CD14-positive monocyte (primary cell): ENCODE measurements around the gene COX15. TPM values are rescaled to one million over a fixed set of nuclear protein-coding genes. Genes with fewer than 3 reads are reported as not detected.

Source experiments
- DNase-seq, 3 donors: peaks; one replicate each; pipeline ENCODE4 v3.0.0-alpha.2; 2011 to 2022
- H2AFZ ChIP-seq: 2 replicates; pipeline ENCODE4 v1.6.0; 2012; ENCODE audit warnings: mild to moderate bottlenecking, low read depth, low read length, inconsistent platforms; ENCODE audit not compliant: insufficient read depth, poor library complexity, severe bottlenecking
- H3K27ac ChIP-seq, 2 donors: 1 replicate in 1 of 2; 2 replicates in 1 of 2; pipeline ENCODE4 v1.5.1; 2012 to 2013; ENCODE audit warnings: low read length in 2 of 2, control low read depth in 1 of 2, inconsistent platforms in 1 of 2, low read depth in 1 of 2, mild to moderate bottlenecking in 1 of 2
- H3K27me3 ChIP-seq, 2 donors: one replicate each; pipeline versions ENCODE4 v1.6.0 to v1.6.1; 2011 to 2013; ENCODE audit warnings: low read length in 2 of 2; ENCODE audit not compliant: control insufficient read depth in 2 of 2, insufficient read depth in 2 of 2
- H3K36me3 ChIP-seq, 2 donors: replicated peaks in 1 of 2; 1 replicate in 1 of 2; 2 replicates in 1 of 2; pipeline versions ENCODE4 v1.5.1 to v1.6.1; 2012 to 2013; ENCODE audit warnings: low read length in 2 of 2, control low read depth in 1 of 2, inconsistent platforms in 1 of 2, mild to moderate bottlenecking in 1 of 2; ENCODE audit not compliant: insufficient read depth in 2 of 2, control insufficient read depth in 1 of 2
- H3K4me1 ChIP-seq, 2 donors: 1 replicate in 1 of 2; 2 replicates in 1 of 2; pipeline versions ENCODE4 v1.5.1 to v1.6.1; 2012 to 2013; ENCODE audit warnings: low read length in 2 of 2, control low read depth in 1 of 2, inconsistent platforms in 1 of 2, mild to moderate bottlenecking in 1 of 2, moderate library complexity in 1 of 2; ENCODE audit not compliant: insufficient read depth in 2 of 2, control insufficient read depth in 1 of 2
- H3K4me2 ChIP-seq: replicated peaks from 2 replicates; pipeline ENCODE3; 2012; ENCODE audit warnings: low read length, moderate library complexity, mild to moderate bottlenecking; ENCODE audit not compliant: poor library complexity, severe bottlenecking; ENCODE audit errors: extremely low read depth
- H3K4me3 ChIP-seq, 3 experiments: fragments of 200-600 bp in 1 of 3; sonication (generic) in 1 of 3; replicated peaks in 1 of 3; 1 replicate in 2 of 3; 2 replicates in 1 of 3; pipeline ENCODE4 v1.5.1; 2011 to 2013; ENCODE audit warnings: low read length in 3 of 3, mild to moderate bottlenecking in 3 of 3, control low read depth in 2 of 3, low read depth in 2 of 3, inconsistent platforms in 1 of 3, moderate library complexity in 1 of 3
- H3K79me2 ChIP-seq: 2 replicates; pipeline ENCODE4 v1.6.0; 2012; ENCODE audit warnings: mild to moderate bottlenecking, control low read depth, inconsistent platforms, low read length, moderate library complexity; ENCODE audit not compliant: insufficient read depth
- H3K9ac ChIP-seq: 2 replicates; pipeline ENCODE4 v1.6.0; 2017; ENCODE audit warnings: low read length, mild to moderate bottlenecking; ENCODE audit not compliant: insufficient read depth, poor library complexity, severe bottlenecking
- H3K9me3 ChIP-seq, 2 donors: replicated peaks in 1 of 2; 1 replicate in 1 of 2; 2 replicates in 1 of 2; pipeline versions ENCODE4 v1.5.1 to v1.6.1; 2012 to 2013; ENCODE audit warnings: low read length in 2 of 2, control low read depth in 1 of 2; ENCODE audit not compliant: control insufficient read depth in 1 of 2, insufficient read depth in 1 of 2
- H4K20me1 ChIP-seq: 2 replicates; pipeline ENCODE4 v1.6.0; 2012; ENCODE audit warnings: mild to moderate bottlenecking, low read length, control low read depth, moderate library complexity; ENCODE audit not compliant: insufficient read depth
- H3K27ac Mint-ChIP-seq, 7 donors: one replicate each; pipeline ENCODE4 v1.8.0; 2020; ENCODE audit warnings: mild to moderate bottlenecking in 7 of 7, mixed read lengths in 7 of 7, moderate library complexity in 6 of 7, inconsistent platforms in 2 of 7
- H3K27me3 Mint-ChIP-seq, 3 donors: one replicate each; pipeline ENCODE4 v1.8.0; 2021 to 2022; ENCODE audit warnings: low read depth in 3 of 3, mild to moderate bottlenecking in 3 of 3, mixed read lengths in 3 of 3, moderate library complexity in 3 of 3, inconsistent platforms in 1 of 3
- H3K36me3 Mint-ChIP-seq, 2 donors: one replicate each; pipeline ENCODE4 v1.8.0; 2020; ENCODE audit warnings: mixed read lengths in 2 of 2, inconsistent platforms in 1 of 2, mild to moderate bottlenecking in 1 of 2
- H3K4me1 Mint-ChIP-seq: one replicate; pipeline ENCODE4 v1.8.0; 2020; ENCODE audit warnings: mild to moderate bottlenecking, mixed read lengths
- H3K4me3 Mint-ChIP-seq, 2 donors: one replicate each; pipeline ENCODE4 v1.8.0; 2020; ENCODE audit warnings: mild to moderate bottlenecking in 2 of 2, mixed read lengths in 2 of 2, moderate library complexity in 1 of 2
- H3K9me3 Mint-ChIP-seq, 7 donors: one replicate each; pipeline ENCODE4 v1.8.0; 2020 to 2022; ENCODE audit warnings: mixed read lengths in 7 of 7, mild to moderate bottlenecking in 6 of 7, moderate library complexity in 6 of 7, inconsistent platforms in 2 of 7
- CTCF ChIP-seq: fragments of 200-600 bp; IDR thresholded peaks from one replicate; pipeline ENCODE4 v1.8.0; 2022; ENCODE audit warnings: antibody characterized with exemption, mild to moderate bottlenecking
- WGBS: methylation state at CpG from one replicate; pipeline ENCODE4 v1.1.5; 2013; ENCODE audit warnings: missing lambda C conversion rate; ENCODE audit not compliant: insufficient coverage; 5-methylcytosine and 5-hydroxymethylcytosine counted together
- intact Hi-C, 2 donors: fragments of 100-400 bp; cut with micrococcal nuclease; formaldehyde crosslinking; loops; one replicate each; pipeline versions ENCODE4 v1.15.0 to v1.15.1; 2023
- polyA plus RNA-seq, 3 donors: library from polyadenylated mRNA; depleted of rRNA in 1 of 3; unstranded in 2 of 3; stranded (reverse) in 1 of 3; fragments of 300-500 nt in 2 of 3; fragments of >200 nt in 1 of 3; fragmentation: Illumina TruSeq in 2 of 3; gene quantifications; 1 replicate in 2 of 3; 2 replicates in 1 of 3; pipeline ENCODE4 v1.2.3, GENCODE V29; 2012 to 2021

Gene COX15
- polyA plus RNA-seq, 3 donors: 10.6 to 37.6 (median 35.7) TPM

DNA sequence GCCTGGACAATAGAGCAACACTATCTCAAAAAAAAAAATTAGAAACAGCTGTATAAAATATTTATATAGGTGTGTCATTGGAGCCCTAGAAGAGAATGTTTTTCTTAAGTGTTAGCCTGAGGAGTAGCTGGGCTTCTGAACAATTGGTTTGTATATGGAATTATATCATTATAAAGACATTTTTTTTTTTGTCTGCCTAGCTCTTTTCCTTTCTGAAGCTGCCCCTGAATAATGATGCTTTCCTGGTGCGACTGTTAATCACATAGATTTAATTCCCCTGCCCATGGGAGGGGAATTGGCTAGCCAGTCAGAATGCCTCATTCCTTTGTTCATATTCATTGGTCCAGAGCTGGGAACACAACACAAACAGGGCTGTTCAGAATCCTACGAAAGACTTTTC, 36.6 kb upstream of the COX15 start:
- WGBS: 93% methylated on average over 1 of the region's 2 CpGs
- DNase-seq: no peak
- Histone ChIP-seq H3K27me3 (no peaks in the 10 kb centered on the region), H3K36me3 (no peaks in the 10 kb centered on the region), H4K20me1 (no peaks in the 10 kb centered on the region), H3K4me1 (no peaks in the 10 kb centered on the region), H3K27ac (no peak overlapping the region), H3K4me3 (no peak overlapping the region), H3K79me2 (no peaks in the 10 kb centered on the region), H3K9ac (no peak overlapping the region), H3K4me2 (no peak overlapping the region), H3K9me3 (no peaks in the 10 kb centered on the region), H2AFZ (no peak overlapping the region)
- TF ChIP-seq CTCF: no peak
- H3K27ac Mint-ChIP-seq: no peak overlapping the region
- H3K9me3 Mint-ChIP-seq: peaks cover 0 to 9% (median 5%) of the 10 kb centered on the region in 7 donors
- H3K27me3 Mint-ChIP-seq: peaks cover 0 to 5% (median 0%) of the 10 kb centered on the region in 3 donors
- no peak overlapping the region for H3K4me3 Mint-ChIP-seq
- H3K4me1 Mint-ChIP-seq: peaks cover 2% of the 10 kb centered on the region
- peaks cover 0 to 4% of the 10 kb centered on the region in 2 donors for H3K36me3 Mint-ChIP-seq
- intact Hi-C loops: no loop called here

- Histone ChIP-seq H4K20me1 (no peaks in the 10 kb centered on the region), H3K9ac (no peak overlapping the region), H3K9me3 (no peaks in the 10 kb centered on the region), H3K4me1 (no peaks in the 10 kb centered on the region), H3K27me3 (no peaks in the 10 kb centered on the region), H3K27ac (no peak overlapping the region), H3K79me2 (no peaks in the 10 kb centered on the region), H3K4me2 (no peak overlapping the region), H3K36me3 (no peaks in the 10 kb centered on the region), H2AFZ (no peak overlapping the region), H3K4me3 (no peak overlapping the region)
- Mint-ChIP-seq H3K9me3 (peaks cover 0 to 9% (median 5%) of the 10 kb centered on the region in 7 donors), H3K4me3 (no peak overlapping the region), H3K4me1 (peaks cover 6% of the 10 kb centered on the region), H3K27ac (no peak overlapping the region), H3K36me3 (peaks cover 0 to 4% of the 10 kb centered on the region in 2 donors), H3K27me3 (peaks cover 0 to 5% (median 0%) of the 10 kb centered on the region in 3 donors)
- intact Hi-C loops: no loop called here
- no peak for DNase-seq
- TF ChIP-seq CTCF: no peak
- WGBS: no CpG with 5 or more reads among the region's 5 CpGs
Observed at GRCh38 chr10:99767901-99768300, 36.0 kb upstream of the COX15 start.
